Islet of Langerhans (tissue), 1 donor: Measurements from ENCODE around the gene INO80.
A peak's percentile ranks its signal among the peaks of the same experiment; 100 is the strongest.

ENCODE experiments used
- FAIRE-seq: peaks from one replicate; lab custom pipeline; 2011; peaks lifted over from hg19 to GRCh38; lab: Jason Lieb, UNC

The INO80 gene

DNA sequence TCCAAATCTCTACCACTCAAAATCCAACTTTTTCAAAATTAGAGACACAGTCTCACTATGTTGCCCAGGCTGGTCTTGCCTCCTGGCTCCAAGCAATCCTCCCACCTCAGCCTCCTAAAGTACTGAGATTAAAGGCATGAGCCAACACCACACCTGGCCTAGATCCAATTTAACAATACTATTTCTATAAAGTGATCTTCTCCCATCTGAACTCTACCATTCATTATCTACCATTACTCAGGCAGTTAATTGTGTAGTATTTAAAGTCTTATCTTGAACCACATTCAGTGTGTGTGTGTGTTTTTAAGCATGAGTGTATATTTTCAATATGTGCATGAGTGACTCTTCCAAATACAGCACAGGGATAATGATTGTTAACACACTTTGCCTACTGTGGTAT lies 77.0 kb downstream of the INO80 start:
- no peak for FAIRE-seq

DNA sequence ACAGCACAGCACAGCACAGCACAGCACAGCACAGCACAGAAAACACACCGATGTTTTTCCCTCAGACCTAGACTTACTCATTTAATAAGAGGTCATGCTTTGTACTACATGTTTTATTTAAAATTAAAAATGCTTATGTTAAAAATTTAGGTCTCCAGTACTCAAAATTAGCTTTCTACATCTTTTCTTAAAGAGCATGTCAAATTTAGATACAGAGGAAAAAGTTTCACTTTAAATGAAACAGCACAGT lies 84.1 kb downstream of the INO80 start:
- no peak for FAIRE-seq

DNA sequence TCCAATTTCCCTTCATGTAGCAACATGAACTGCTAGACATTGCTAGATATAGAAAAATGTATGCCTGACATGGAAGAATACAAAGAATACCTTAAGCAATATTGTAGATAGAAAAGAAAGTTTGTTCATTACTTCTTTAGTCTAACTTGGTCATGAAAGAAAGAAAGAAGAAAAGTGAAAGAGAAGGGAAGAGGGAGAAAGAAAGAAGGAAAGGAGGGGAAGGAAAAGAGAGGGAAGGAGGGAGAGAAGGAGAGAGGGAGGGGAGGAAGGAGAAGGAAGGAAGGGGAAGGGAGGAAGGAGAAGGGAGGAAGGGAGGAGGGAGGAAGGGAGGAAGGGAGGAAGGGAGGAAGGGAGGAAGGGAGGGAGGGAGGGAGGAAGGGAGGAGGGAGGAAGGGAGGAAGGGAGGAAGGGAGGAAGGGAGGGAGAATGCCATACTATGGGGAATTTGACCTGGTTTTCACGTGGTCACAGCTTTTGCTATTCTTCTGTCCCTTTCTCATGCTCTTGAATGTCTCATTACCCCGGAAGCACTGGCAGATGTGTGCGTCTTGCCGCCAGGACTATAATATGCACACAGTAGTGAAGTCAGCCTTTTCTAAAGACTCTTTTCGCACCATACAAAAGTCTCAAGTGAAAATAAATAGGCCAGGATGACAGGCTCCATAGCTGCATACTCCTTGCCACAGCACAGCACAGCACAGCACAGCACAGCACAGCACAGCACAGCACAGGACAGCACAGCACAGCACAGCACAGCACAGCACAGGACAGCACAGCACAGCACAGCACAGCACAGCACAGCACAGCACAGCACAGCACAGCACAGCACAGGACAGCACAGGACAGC lies 84.6 kb downstream of the INO80 start:
- FAIRE-seq, result no peak

- no peak for FAIRE-seq
Observed at GRCh38 chr15:41028853-41029252, 87.2 kb downstream of the INO80 start.

- FAIRE-seq, result no peak
Observed at GRCh38 chr15:41025393-41025792, 90.7 kb downstream of the INO80 start.

DNA sequence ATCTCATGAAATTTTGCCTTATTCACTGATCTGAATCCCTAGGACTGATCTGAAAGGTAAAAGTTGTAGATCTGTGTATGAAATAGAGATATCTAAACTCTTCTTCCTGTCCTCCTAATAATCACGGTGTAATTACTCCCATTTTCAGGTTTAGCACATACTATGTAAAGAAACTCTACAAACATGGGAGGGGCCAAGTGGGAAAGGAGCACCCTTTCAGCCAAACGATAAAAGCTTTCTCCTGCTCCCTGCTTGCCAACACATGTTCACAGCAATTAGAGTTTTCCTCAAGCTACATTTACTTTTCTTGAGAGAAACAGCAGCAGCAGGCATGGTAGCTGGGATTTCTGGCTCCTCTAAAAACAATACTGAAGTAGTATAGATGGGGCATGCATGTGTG lies 91.2 kb downstream of the INO80 start:
- no peak for FAIRE-seq

- no peak for FAIRE-seq
Observed at GRCh38 chr15:41024131-41024530, 91.9 kb downstream of the INO80 start.

DNA sequence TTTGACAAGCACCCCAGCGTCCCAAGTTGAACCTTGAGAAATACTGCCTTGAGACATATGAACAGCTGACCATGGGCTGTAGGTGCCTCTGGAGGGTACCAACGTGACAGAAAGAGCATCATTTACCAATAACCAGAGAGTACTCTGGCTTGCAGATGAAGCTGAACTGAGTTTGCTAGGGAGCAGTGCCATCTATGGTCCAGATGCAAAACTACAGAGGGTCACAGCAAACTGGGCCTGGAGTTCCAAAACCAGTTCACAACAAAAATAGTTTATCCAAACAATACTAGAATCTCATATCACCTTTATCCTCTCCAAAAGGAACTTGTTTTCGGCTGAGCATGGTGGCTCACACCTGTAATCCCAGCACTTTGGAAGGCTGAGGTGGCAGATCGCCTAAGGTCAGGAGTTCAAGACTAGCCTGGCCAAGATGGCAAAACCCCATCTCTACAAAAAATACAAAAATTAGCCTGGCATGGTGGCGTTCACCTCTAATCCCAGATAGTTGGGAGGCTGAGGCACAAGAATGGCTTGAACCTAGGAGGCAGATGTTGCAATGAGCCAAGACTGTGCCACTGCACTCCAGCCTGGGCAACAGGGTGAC lies 93.5 kb downstream of the INO80 start:
- no peak for FAIRE-seq

DNA sequence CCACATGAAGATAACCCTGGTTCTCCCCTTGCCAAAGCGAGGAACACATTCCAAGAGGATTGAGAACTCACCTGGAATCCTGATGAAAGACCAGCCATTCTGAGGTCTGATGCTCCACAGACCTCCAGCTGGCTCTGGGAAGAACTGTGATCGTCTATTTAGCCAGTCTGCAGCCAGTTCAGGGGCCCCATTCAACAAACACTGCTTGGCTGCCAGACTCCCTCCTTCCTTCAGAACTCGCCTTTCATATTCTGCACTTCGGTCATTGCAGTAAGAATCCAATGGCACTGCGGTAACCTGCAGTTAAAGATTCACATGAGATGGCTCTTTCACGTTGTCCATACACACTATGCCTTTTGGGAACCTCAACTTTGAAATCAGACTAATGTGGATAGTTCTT lies 95.3 kb downstream of the INO80 start:
- no peak for FAIRE-seq

DNA sequence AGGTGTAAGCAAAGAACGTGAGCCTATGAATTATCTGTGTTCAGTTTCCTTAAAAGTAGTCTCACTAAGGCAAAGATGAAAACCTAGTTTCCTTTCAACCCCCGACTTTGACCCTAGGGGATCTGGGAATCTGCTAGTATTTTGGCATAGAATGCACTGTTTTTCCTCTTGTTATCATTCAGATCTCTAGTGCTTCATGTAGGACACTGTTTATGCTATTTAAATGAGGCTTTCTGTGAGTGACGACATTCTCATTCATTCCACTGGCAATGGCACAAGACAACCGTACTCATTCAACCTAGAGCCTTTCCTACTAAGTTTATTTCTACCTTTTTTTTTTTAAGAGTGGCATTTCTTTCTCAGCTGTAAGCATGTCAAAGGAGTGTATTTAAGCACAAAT lies 95.8 kb downstream of the INO80 start:
- FAIRE-seq, result no peak

DNA sequence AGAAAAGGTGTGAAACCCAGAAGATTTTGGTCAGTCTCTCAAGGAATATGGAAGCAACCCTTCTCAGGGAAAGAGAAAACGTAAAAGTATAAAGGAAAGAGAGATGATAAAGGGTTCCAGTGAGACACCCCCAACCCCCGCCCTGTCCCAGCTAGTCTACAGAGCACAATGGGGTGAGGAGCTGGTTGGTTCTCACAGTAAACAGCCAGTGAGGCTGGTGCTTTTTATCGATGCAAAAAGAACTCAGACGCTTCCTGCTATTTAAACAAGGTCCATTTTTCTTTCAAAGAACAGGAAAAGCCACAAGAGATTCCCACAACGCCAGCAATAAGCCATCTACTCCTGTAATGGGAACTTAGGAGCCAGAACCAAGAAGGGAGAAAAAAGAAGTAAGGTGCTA lies 96.9 kb downstream of the INO80 start:
- FAIRE-seq, result no peak

DNA sequence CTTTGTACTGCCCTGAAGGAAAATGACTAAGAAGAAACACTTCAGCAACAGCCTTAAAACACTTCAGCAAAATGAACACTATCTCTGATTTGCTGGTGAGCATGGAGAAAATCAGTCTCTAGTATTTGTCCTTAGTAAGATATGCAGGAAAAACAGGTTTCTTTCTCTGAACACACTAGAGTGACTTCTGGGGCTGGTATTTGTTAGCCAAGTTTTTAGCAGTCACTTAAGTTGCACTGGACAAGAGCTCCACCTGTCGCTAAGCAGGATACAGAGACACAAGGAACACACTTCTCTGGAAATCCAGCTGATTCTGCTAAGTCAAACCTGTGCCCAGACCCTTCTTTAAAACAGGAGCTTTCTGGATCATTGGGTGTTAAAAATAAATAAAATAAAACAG lies 97.5 kb downstream of the INO80 start:
- FAIRE-seq, result no peak

DNA sequence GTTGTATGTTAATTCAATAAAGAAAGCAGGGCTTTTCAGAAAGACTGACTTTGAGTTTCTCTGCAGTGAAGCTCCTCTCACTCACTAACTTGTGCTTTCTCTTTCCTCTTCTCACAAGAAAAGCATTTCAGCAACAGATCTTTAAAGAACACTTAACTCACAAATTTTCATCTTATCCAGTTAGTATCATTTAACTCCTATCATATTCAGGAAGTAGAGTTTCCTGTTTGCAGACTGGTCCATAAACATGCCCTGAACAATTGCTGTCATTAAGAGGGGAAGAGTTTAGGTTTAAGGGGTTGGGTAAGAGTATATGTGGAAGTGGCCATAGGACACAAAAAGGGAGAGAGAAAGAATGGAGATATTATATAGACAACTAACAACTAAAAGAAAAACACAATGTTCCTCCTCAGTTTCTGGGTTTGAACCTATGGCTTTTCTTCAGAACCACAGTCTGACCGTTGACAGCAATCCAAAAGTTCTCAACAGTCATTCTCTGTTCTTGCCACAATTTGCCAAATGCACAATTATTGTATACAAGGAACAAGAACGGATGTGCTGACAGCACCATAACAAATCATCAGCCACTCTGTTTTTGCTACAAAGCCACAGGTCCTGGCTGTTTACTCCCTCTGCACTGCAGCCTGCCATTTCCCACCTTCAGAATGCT lies 98.9 kb downstream of the INO80 start:
- FAIRE-seq, result no peak

GRCh38 chr15:41013691-41014414 lies 102.2 kb downstream of the INO80 start:
- FAIRE-seq, result no peak

DNA sequence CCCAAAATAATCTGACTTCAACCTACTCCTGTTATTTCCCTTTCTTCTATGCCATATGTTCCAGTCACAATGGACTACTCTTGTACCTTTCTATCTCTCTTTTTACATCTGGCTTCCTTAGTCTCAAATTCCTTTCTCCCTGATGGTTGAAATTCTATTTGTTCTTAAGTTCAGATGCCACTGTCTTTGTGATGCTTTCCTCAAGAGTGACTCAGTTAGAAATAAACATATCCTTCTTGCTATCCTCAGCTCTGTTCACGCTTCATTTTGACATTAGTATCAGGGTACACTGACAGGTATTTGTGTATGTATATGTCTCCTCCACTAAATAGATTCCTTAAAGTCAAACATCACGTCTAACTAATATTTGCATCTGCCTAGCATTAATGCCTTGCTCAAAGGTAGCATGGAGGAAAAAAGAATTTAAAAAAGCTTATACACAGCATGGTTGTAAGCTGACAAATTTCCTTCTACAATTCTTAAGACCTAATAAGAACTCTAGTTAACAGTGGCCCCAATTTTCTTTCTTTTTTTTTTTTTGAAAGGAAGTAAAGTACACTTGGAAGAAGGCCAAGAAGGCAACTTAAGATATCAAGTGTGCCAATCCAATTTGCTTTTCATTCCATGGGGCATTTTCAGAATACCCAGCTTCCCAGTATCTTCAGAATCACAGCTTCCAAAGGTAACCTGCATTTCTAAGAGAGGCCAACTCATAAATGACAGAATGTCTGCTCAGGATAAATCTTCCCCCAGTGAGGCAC lies 104.8 kb downstream of the INO80 start:
- FAIRE-seq, result no peak

- peak; percentile 55 for FAIRE-seq
Observed at GRCh38 chr15:41010345-41010744, 105.7 kb downstream of the INO80 start.

- FAIRE-seq, result no peak
Observed at GRCh38 chr15:41006479-41006878, 109.6 kb downstream of the INO80 start.

DNA sequence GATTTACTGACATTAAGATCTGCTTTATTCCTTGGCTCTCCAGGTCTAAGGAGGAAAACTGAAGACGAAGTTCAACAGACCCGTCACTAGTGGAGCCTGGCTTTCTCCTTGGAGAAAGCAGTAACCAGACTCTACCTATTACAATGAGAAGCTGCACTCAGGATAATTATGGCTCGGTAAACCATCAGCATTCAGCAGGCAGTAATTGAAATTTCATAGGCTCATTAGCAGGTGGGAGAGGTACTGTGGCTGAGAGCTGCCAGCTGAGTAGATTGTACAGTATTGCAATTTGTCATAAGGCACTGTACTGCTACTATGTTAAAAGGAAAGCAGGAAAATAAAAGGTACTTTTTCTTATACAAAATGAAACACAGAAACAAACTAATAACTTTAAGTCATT lies 111.6 kb downstream of the INO80 start:
- FAIRE-seq, result no peak

DNA sequence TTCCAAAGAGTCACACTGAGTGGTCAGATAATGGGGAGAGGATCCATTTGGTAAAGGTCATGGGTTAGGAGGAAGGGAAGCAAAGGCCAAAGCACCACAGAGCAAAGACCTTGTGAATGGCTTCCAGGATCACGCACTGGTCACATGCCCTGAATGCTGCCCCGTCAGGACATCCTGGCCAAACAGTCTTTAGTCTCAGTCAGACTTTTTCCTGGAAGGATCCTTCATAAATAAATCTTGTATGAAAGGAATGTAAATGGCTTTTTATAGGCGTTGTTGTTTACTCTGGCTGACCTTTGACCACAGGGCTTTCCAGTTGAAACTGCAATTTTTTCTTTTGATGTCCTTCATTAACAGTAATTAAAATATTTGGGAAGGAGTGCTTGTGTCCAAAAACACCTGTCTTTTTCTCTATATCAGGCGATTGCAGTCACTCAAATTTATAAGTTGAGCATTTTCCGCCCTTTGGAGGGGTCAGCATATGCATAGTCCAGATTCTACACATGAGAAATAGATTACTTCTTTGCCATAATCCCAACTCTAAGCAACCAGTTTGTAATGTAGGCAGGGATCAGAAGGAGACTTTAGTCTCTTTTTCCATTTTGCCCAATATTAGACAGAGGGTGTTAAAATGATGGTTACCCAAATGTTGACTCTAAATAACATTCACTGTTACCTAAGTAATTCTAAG lies 114.4 kb downstream of the INO80 start:
- no peak for FAIRE-seq

GRCh38 chr15:40999190-40999589 lies 116.9 kb downstream of the INO80 start:
- FAIRE-seq, result no peak

- FAIRE-seq, result no peak
Observed at GRCh38 chr15:40995656-40996055, 120.4 kb downstream of the INO80 start.

- no peak for FAIRE-seq
Observed at GRCh38 chr15:40992825-40993224, 123.3 kb downstream of the INO80 start.
